OCI-LY7 (cell line): ENCODE measurements around the gene PATJ. TPM values are rescaled to one million over a fixed set of nuclear protein-coding genes. Genes with fewer than 3 reads are reported as not detected.

Experiments
- BruUV-seq: library from RNA; stranded (reverse); fragments of 400-500 nt; replicated peaks from 2 replicates; lab custom pipeline; 2021; lab: Mats Ljungman, UMichigan
- CTCF ChIA-PET: fragments of 300-600 bp; sonication (Branson Sonifier 250); formaldehyde crosslinking; loops from one replicate; lab custom pipeline; 2022; ENCODE audit warnings: antibody characterized with exemption; ENCODE audit not compliant: unreplicated experiment; lab: Charles Lee
- POLR2A ChIA-PET: fragments of 300-600 bp; sonication (Branson Sonifier 250); formaldehyde crosslinking; loops from one replicate; lab custom pipeline; 2022; ENCODE audit warnings: antibody characterized with exemption; lab: Charles Lee
- DNase-seq: peaks from one replicate; pipeline ENCODE4 v3.0.0-alpha.2; 2015; ENCODE audit warnings: low spot score
- H2AFZ ChIP-seq: fragments of 200-600 bp; sonication (generic), shearing (Covaris generic); 2 replicates; pipeline ENCODE4 v1.6.1; 2014; ENCODE audit warnings: mild to moderate bottlenecking, antibody characterized with exemption, low read length, moderate library complexity
- H3K27ac ChIP-seq: fragments of 200-600 bp; sonication (generic); 2 replicates; pipeline ENCODE4 v1.5.1; 2014; ENCODE audit warnings: mixed run types, low read depth, mild to moderate bottlenecking, moderate library complexity, low read length, inconsistent platforms; ENCODE audit not compliant: poor library complexity, severe bottlenecking
- H3K36me3 ChIP-seq: fragments of 200-600 bp; sonication (generic); 2 replicates; pipeline ENCODE4 v1.6.1; 2014; ENCODE audit warnings: mild to moderate bottlenecking, antibody characterized with exemption, low read length, moderate library complexity, mixed read lengths; ENCODE audit not compliant: insufficient read depth
- H3K4me1 ChIP-seq: fragments of 200-600 bp; sonication (generic); 2 replicates; pipeline ENCODE4 v1.5.1; 2014; ENCODE audit warnings: mild to moderate bottlenecking, low read length; ENCODE audit not compliant: insufficient read depth, poor library complexity, severe bottlenecking
- H3K4me2 ChIP-seq: fragments of 200-600 bp; sonication (generic); 2 replicates; pipeline ENCODE4 v1.6.1; 2014; ENCODE audit warnings: mild to moderate bottlenecking, low read length
- H3K4me3 ChIP-seq: fragments of 200-600 bp; sonication (generic); 2 replicates; pipeline ENCODE4 v1.5.1; 2014; ENCODE audit warnings: mild to moderate bottlenecking, low read depth, low read length; ENCODE audit not compliant: poor library complexity, severe bottlenecking
- H3K79me2 ChIP-seq: fragments of 200-600 bp; sonication (generic); 2 replicates; pipeline ENCODE4 v1.6.1; 2016; ENCODE audit warnings: low read depth, mild to moderate bottlenecking, low read length, moderate library complexity, mixed read lengths; ENCODE audit not compliant: insufficient read depth
- H3K9me2 ChIP-seq: fragments of 200-600 bp; sonication (generic); 2 replicates; pipeline ENCODE4 v1.6.1; 2016; ENCODE audit warnings: mild to moderate bottlenecking, low read length, mixed read lengths; ENCODE audit not compliant: insufficient read depth
- H3K9me3 ChIP-seq: fragments of 200-600 bp; sonication (generic); 2 replicates; pipeline ENCODE4 v1.6.1; 2014; ENCODE audit warnings: mild to moderate bottlenecking, mixed run types, low read length, mixed read lengths
- H4K20me1 ChIP-seq: fragments of 200-600 bp; sonication (generic); 2 replicates; pipeline ENCODE4 v1.6.1; 2014; ENCODE audit warnings: mild to moderate bottlenecking, antibody characterized with exemption, low read length, moderate library complexity, mixed read lengths; ENCODE audit not compliant: insufficient read depth
- CTCF ChIP-seq: fragments of 200-600 bp; sonication (generic); conservative IDR thresholded peaks from 2 replicates; pipeline ENCODE4 v1.5.1; 2014; ENCODE audit warnings: mild to moderate bottlenecking, antibody characterized with exemption, low read length, moderate library complexity, mixed read lengths
- EZH2phosphoT487 ChIP-seq: fragments of 200-600 bp; sonication (generic); IDR thresholded peaks from 2 replicates; pipeline ENCODE4 v1.6.1; 2018; ENCODE audit warnings: low read depth, borderline replicate concordance, mild to moderate bottlenecking, mixed run types, antibody characterized with exemption, low read length, moderate library complexity, mixed read lengths
- intact Hi-C: fragments of 100-400 bp; cut with micrococcal nuclease; formaldehyde crosslinking; loops from one replicate; pipeline ENCODE4 v1.10.0; 2022; ENCODE audit not compliant: unreplicated experiment
- total RNA-seq, 2 experiments: library from RNA; depleted of rRNA in 1 of 2; stranded (reverse); fragments of >200 nt in 1 of 2; shearing (Covaris generic) in 1 of 2; gene quantifications; 2 replicates each; pipeline ENCODE4 v1.2.3, GENCODE V29; 2014 to 2022

PATJ gene
- total RNA-seq, 2 experiments from 2014 or later = 0.95 to 4.0 TPM

- Histone ChIP-seq H3K9me3 (no peaks in the 10 kb centered on the region), H3K27ac (no peak overlapping the region), H3K79me2 (no peaks in the 10 kb centered on the region), H3K9me2 (no peaks in the 10 kb centered on the region), H4K20me1 (no peaks in the 10 kb centered on the region), H3K4me2 (no peak overlapping the region), H3K4me1 (no peaks in the 10 kb centered on the region), H3K4me3 (no peak overlapping the region), H2AFZ (no peak overlapping the region), H3K36me3 (no peaks in the 10 kb centered on the region)
- CTCF ChIA-PET = no interaction called here
- no peak for DNase-seq
- TF ChIP-seq CTCF (no peak), EZH2phosphoT487 (no peak)
- BruUV-seq = no TSS peak
- intact Hi-C loops = no loop called here
- POLR2A ChIA-PET = interaction anchor here (0.7 kb wide), 1 partner anchor 270 kb away, joined by 3 read pairs; no protein-coding TSS in a partner anchor
These were observed 179.2 kb downstream of the PATJ start for GRCh38 chr1:61921435-61921834.

GRCh38 chr1:61922950-61923480, 180.7 kb downstream of the PATJ start:
- no peak overlapping the region for H3K4me2 ChIP-seq
- H3K36me3 ChIP-seq = no peaks in the 10 kb centered on the region
- H4K20me1 ChIP-seq = no peaks in the 10 kb centered on the region
- DNase-seq = no peak
- H3K27ac ChIP-seq = no peak overlapping the region
- H3K4me3 ChIP-seq = no peak overlapping the region
- no peak overlapping the region for H2AFZ ChIP-seq
- H3K9me2 ChIP-seq = no peaks in the 10 kb centered on the region
- TF ChIP-seq EZH2phosphoT487 = no peak
- no peak for TF ChIP-seq CTCF
- H3K9me3 ChIP-seq = no peaks in the 10 kb centered on the region
- ChIA-PET CTCF (no interaction called here), POLR2A (interaction anchor here (0.7 kb wide), 1 partner anchor 1260 kb away, joined by 3 read pairs; no protein-coding TSS in a partner anchor)
- H3K4me1 ChIP-seq = no peaks in the 10 kb centered on the region
- BruUV-seq = no TSS peak
- H3K79me2 ChIP-seq = no peaks in the 10 kb centered on the region
- intact Hi-C loops = no loop called here

DNA sequence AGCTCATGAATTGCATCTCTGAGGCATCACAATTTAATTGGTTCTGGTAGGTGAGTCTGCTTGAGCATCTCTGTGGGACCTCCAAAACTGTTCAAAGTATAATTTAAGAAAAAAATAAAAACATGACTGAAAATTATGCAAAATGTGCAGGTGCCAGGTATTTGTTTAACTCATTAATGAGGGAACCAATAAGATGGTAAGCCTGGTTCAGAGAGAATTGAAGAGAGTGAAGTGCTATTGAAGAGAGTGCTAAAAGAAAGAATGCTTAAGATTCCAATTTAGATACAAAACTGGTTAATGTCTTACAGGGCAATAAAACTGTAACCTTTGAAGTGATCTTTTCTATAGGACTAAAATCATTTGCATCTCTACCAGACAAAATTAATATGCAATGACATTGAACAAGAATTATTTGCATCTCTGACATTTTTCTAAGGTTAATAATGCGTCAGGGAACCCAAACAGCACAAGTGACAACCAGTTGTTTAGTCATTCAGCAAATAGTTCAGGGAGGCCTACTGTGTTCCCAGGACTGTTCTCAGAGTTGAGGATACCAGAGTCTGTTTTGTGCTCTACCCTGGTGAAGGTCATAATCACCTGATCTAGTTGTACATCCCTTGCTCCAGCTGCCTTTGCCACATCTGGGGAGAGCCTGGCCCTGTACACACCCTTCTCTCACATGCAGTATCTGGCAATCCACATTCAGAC, 183.5 kb downstream of the PATJ start:
- no peak overlapping the region for H3K4me2 ChIP-seq
- TF ChIP-seq CTCF (no peak), EZH2phosphoT487 (no peak)
- H3K4me1 ChIP-seq = no peaks in the 10 kb centered on the region
- no peaks in the 10 kb centered on the region for H3K9me2 ChIP-seq
- H3K79me2 ChIP-seq = no peaks in the 10 kb centered on the region
- H3K9me3 ChIP-seq = no peaks in the 10 kb centered on the region
- H3K27ac ChIP-seq = no peak overlapping the region
- H2AFZ ChIP-seq = no peak overlapping the region
- DNase-seq = no peak
- CTCF ChIA-PET = no interaction called here
- POLR2A ChIA-PET = no interaction called here
- no TSS peak for BruUV-seq
- H3K36me3 ChIP-seq = no peaks in the 10 kb centered on the region
- intact Hi-C loops = no loop called here
- no peaks in the 10 kb centered on the region for H4K20me1 ChIP-seq
- no peak overlapping the region for H3K4me3 ChIP-seq
